ENCODE data around the gene REEP3.

The REEP3 gene

DNA sequence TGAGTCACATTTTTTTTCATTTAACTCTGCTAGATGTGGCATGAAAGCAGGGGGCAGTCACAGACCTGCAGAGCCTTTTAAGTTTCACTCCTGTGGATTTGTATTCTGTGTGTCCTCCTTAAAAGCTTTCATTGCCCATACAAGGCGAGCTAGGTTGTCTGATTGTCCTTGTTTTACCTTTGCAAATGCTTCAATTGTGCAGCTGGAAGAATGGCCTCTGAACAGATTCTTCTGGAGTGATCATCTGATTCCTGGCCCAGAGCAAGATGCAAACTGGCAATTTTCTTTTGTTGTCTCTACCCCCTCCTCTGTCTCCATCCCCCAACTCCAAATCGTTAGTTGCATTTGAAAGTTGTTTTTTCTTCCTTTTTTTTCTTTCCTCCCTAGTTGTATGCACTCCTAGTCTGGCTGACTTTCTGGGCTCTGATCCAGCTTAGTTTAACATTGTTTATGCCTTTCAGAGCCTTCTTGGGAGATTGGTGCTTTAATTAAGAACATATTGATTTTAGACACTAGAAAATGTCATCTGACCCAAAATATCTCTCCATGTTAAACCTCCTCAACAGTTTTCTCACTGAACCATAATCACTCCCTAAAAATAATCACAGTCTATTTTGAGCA lies 150.2 kb downstream of the REEP3 start:
- DNase-seq: peak; percentile 24

- peak; percentile 11 for DNase-seq
Observed at GRCh38 chr10:63672491-63672890, 151.3 kb downstream of the REEP3 start.

GRCh38 chr10:63673246-63673645 lies 152.0 kb downstream of the REEP3 start:
- DNase-seq: no peak

DNA sequence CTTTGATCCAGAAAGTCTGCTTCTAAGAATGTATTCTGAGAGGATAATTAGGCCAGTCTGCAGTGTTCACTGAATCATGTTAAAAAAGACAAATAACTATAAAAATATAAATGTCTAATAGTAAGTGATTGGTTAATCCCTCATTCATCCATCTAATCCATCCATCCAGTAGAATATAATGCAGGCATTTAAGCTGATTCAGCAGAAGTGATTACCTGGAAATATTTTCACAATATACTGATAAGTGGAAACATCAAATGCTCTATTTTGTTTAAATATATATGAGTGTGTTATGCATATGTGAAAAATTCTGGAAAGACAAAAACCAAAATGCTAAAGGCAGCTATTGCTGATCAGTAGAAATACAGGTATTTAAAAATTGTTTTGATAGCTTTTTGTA lies 152.6 kb downstream of the REEP3 start:
- DNase-seq: no peak

Measured in DMS153 (cell line).